H9 (cell line): ENCODE results near the gene TFPI. TPM values are rescaled to one million over a fixed set of nuclear protein-coding genes. Genes with fewer than 3 reads are reported as not detected.

ENCODE experiments used
- DNase-seq: peaks from one replicate; pipeline ENCODE4 v3.0.0-alpha.2; 2017
- H2AFZ ChIP-seq: one replicate; pipeline ENCODE4 v1.6.1; 2013; ENCODE audit warnings: mild to moderate bottlenecking, low read length, control low read depth, moderate library complexity
- H2AK5ac ChIP-seq: 2 replicates; pipeline ENCODE4 v1.6.1; 2013; ENCODE audit warnings: low read length, control low read depth, mixed read lengths; ENCODE audit not compliant: insufficient read length
- H2BK120ac ChIP-seq: one replicate; pipeline ENCODE4 v1.6.1; 2013; ENCODE audit warnings: low read depth, mild to moderate bottlenecking, low read length, control low read depth, inconsistent platforms; ENCODE audit not compliant: poor library complexity, severe bottlenecking
- H2BK12ac ChIP-seq: 2 replicates; pipeline ENCODE4 v1.6.1; 2013; ENCODE audit warnings: low read length, control low read depth, mixed read lengths, low read depth; ENCODE audit not compliant: insufficient read length
- H2BK15ac ChIP-seq: 2 replicates; pipeline ENCODE4 v1.6.1; 2013; ENCODE audit warnings: low read depth, low read length, control low read depth
- H2BK20ac ChIP-seq: one replicate; pipeline ENCODE4 v1.6.1; 2013; ENCODE audit warnings: low read depth, mild to moderate bottlenecking, low read length, control low read depth, inconsistent platforms; ENCODE audit not compliant: poor library complexity, severe bottlenecking
- H2BK5ac ChIP-seq: 2 replicates; pipeline ENCODE4 v1.6.1; 2013; ENCODE audit warnings: low read length, control low read depth, mixed read lengths; ENCODE audit not compliant: insufficient read length
- H3K14ac ChIP-seq: 2 replicates; pipeline ENCODE4 v1.6.1; 2013; ENCODE audit warnings: low read length, control low read depth; ENCODE audit not compliant: insufficient read depth
- H3K18ac ChIP-seq: 2 replicates; pipeline ENCODE4 v1.6.1; 2013; ENCODE audit warnings: low read depth, mild to moderate bottlenecking, mixed read lengths, low read length, control low read depth; ENCODE audit not compliant: insufficient read length
- H3K23ac ChIP-seq: 2 replicates; pipeline ENCODE4 v1.6.1; 2013; ENCODE audit warnings: low read length, control low read depth, mixed read lengths, low read depth; ENCODE audit not compliant: insufficient read length
- H3K23me2 ChIP-seq: 2 replicates; pipeline ENCODE4 v1.6.1; 2013; ENCODE audit warnings: low read depth, mild to moderate bottlenecking, mixed read lengths, low read length, control low read depth; ENCODE audit not compliant: insufficient read length, poor library complexity, severe bottlenecking
- H3K27ac ChIP-seq: 2 replicates; pipeline ENCODE4 v1.5.1; 2013; ENCODE audit warnings: low read length, control low read depth, mixed read lengths, low read depth; ENCODE audit not compliant: insufficient read length
- H3K27me3 ChIP-seq: 2 replicates; pipeline ENCODE4 v1.6.1; 2013; ENCODE audit warnings: low read length, control low read depth, inconsistent platforms; ENCODE audit not compliant: insufficient read depth
- H3K4ac ChIP-seq: 2 replicates; pipeline ENCODE4 v1.6.1; 2013; ENCODE audit warnings: low read depth, mild to moderate bottlenecking, control low read depth, inconsistent platforms, low read length, moderate library complexity
- H3K4me1 ChIP-seq: 2 replicates; pipeline ENCODE4 v1.6.1; 2013; ENCODE audit warnings: low read length, control low read depth, inconsistent platforms; ENCODE audit not compliant: insufficient read depth
- H3K4me2 ChIP-seq: 2 replicates; pipeline ENCODE4 v1.6.1; 2013; ENCODE audit warnings: low read length, control low read depth, mixed read lengths; ENCODE audit not compliant: insufficient read length, insufficient read depth
- H3K56ac ChIP-seq: 2 replicates; pipeline ENCODE4 v1.6.1; 2013; ENCODE audit warnings: low read depth, mild to moderate bottlenecking, mixed read lengths, low read length, control low read depth; ENCODE audit not compliant: insufficient read length
- H3K79me1 ChIP-seq: 2 replicates; pipeline ENCODE4 v1.6.1; 2013; ENCODE audit warnings: low read depth, mild to moderate bottlenecking, moderate library complexity, low read length, control low read depth, inconsistent platforms; ENCODE audit not compliant: insufficient read depth, poor library complexity, severe bottlenecking
- H3K79me2 ChIP-seq: 2 replicates; pipeline ENCODE4 v1.6.1; 2013; ENCODE audit warnings: low read length, control low read depth, inconsistent platforms; ENCODE audit not compliant: insufficient read depth
- H3K9ac ChIP-seq: 2 replicates; pipeline ENCODE4 v1.6.1; 2013; ENCODE audit warnings: low read length, control low read depth, mixed read lengths; ENCODE audit not compliant: insufficient read length; ENCODE audit errors: extremely low read depth
- H3K9me3 ChIP-seq: one replicate; pipeline ENCODE4 v1.6.1; 2013; ENCODE audit warnings: low read depth, low read length, inconsistent platforms; ENCODE audit not compliant: control insufficient read depth
- H3T11ph ChIP-seq: one replicate; pipeline ENCODE4 v1.6.1; 2013; ENCODE audit warnings: mild to moderate bottlenecking, low read length, control low read depth, inconsistent platforms
- H4K20me1 ChIP-seq: one replicate; pipeline ENCODE4 v1.6.1; 2013; ENCODE audit not compliant: control insufficient read depth, insufficient read length, insufficient read depth
- H4K5ac ChIP-seq: 2 replicates; pipeline ENCODE4 v1.6.1; 2013; ENCODE audit warnings: low read depth, mild to moderate bottlenecking, mixed read lengths, low read length, control low read depth; ENCODE audit not compliant: insufficient read length
- H4K8ac ChIP-seq: replicated peaks from 2 replicates; pipeline ENCODE4 v1.6.1; 2013; ENCODE audit warnings: low read length, control low read depth, mixed read lengths, low read depth; ENCODE audit not compliant: insufficient read length
- H4K91ac ChIP-seq: 2 replicates; pipeline ENCODE4 v1.6.1; 2013; ENCODE audit warnings: low read depth, mild to moderate bottlenecking, moderate library complexity, mixed read lengths, low read length, control low read depth; ENCODE audit not compliant: insufficient read length
- H3K27ac Mint-ChIP-seq, 3 experiments: 2 replicates in 2 of 3; 3 replicates in 1 of 3; pipeline ENCODE4 v1.8.0; 2020 to 2021; ENCODE audit warnings: mixed read lengths in 3 of 3, mild to moderate bottlenecking in 1 of 3, moderate library complexity in 1 of 3
- H3K27me3 Mint-ChIP-seq: 2 replicates; pipeline ENCODE4 v1.8.0; 2021; ENCODE audit warnings: low read depth, mild to moderate bottlenecking, moderate library complexity, mixed read lengths
- H3K36me3 Mint-ChIP-seq, 3 experiments: 2 replicates in 2 of 3; 3 replicates in 1 of 3; pipeline ENCODE4 v1.8.0; 2020 to 2021; ENCODE audit warnings: low read depth in 3 of 3, mixed read lengths in 3 of 3; ENCODE audit not compliant: insufficient read depth in 1 of 3
- H3K4me1 Mint-ChIP-seq, 2 experiments: 2 replicates each; pipeline ENCODE4 v1.8.0; 2020; ENCODE audit warnings: mixed read lengths in 2 of 2
- H3K4me3 Mint-ChIP-seq, 2 experiments: 2 replicates in 1 of 2; 3 replicates in 1 of 2; pipeline ENCODE4 v1.8.0; 2020 to 2021; ENCODE audit warnings: mild to moderate bottlenecking in 2 of 2, mixed read lengths in 2 of 2, moderate library complexity in 1 of 2
- H3K9me3 Mint-ChIP-seq, 2 experiments: 2 replicates in 1 of 2; 3 replicates in 1 of 2; pipeline ENCODE4 v1.8.0; 2020; ENCODE audit warnings: mild to moderate bottlenecking in 2 of 2, mixed read lengths in 2 of 2, moderate library complexity in 1 of 2
- WGBS: extraction: QIAGEN DNeasy Blood & Tissue Kit; methylation state at CpG from one replicate; pipeline ENCODE4 v1.1.7; 2013; ENCODE audit warnings: missing lambda C conversion rate, low lambda C conversion rate, mixed read lengths; ENCODE audit not compliant: insufficient read length; ENCODE audit errors: extremely low coverage; 5-methylcytosine and 5-hydroxymethylcytosine counted together
- total RNA-seq: library from RNA; stranded (reverse); gene quantifications from 2 replicates; pipeline ENCODE4 v1.2.1, GENCODE V29; 2021
- TF ChIP-seq, protein P1 (sequence below): fragments of 200-600 bp; sonication (generic); conservative IDR thresholded peaks from 3 replicates; pipeline ENCODE4 v1.8.0; 2021; ENCODE audit warnings: antibody characterized with exemption, mild to moderate bottlenecking

The TFPI gene
- total RNA-seq, 1 experiment from 2014 or later = 5.8 TPM

DNA sequence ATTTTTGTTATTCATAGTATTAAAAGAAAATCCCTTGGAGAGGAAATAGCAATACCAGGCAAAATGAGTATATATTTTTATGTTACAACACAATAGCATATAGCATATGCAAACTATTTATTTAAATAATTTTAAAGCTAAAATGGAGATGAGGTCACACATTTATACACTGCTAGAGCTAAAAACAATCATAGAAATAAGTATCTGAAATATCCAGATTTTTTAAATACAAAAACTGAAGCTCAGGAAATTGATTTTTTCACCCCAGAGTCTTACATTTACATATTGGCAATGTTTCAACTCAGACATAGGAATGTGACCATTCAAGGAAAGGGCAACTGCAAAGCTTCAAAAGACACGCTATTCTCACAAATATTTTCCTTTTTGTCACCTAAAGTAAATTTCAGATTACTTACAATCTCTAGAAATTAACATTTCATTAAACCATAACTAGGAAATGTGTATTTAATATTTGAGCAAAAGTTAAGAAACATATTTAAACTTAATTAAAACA is 8.9 kb downstream of the TFPI start:
- Histone ChIP-seq H3K23ac (no peak overlapping the region), H2AK5ac (no peak overlapping the region), H2AFZ (no peak overlapping the region), H3K27ac (no peak overlapping the region), H3K4ac (no peak overlapping the region), H3K9ac (no peak overlapping the region), H3T11ph (no peak overlapping the region), H3K9me3 (no peaks in the 10 kb centered on the region), H3K56ac (no peak overlapping the region), H3K27me3 (no peaks in the 10 kb centered on the region), H2BK5ac (no peak overlapping the region), H3K18ac (no peak overlapping the region), H4K20me1 (no peaks in the 10 kb centered on the region), H2BK12ac (no peak overlapping the region), H3K4me2 (no peak overlapping the region), H4K91ac (no peak overlapping the region), H4K5ac (no peak overlapping the region), H2BK15ac (no peak overlapping the region), H2BK120ac (no peak overlapping the region), H2BK20ac (no peak overlapping the region), H4K8ac (no peak overlapping the region), H3K4me1 (no peaks in the 10 kb centered on the region), H3K79me1 (no peaks in the 10 kb centered on the region), H3K23me2 (no peaks in the 10 kb centered on the region), H3K79me2 (no peaks in the 10 kb centered on the region), H3K14ac (no peak overlapping the region)
- TF ChIP-seq, protein P1, sequence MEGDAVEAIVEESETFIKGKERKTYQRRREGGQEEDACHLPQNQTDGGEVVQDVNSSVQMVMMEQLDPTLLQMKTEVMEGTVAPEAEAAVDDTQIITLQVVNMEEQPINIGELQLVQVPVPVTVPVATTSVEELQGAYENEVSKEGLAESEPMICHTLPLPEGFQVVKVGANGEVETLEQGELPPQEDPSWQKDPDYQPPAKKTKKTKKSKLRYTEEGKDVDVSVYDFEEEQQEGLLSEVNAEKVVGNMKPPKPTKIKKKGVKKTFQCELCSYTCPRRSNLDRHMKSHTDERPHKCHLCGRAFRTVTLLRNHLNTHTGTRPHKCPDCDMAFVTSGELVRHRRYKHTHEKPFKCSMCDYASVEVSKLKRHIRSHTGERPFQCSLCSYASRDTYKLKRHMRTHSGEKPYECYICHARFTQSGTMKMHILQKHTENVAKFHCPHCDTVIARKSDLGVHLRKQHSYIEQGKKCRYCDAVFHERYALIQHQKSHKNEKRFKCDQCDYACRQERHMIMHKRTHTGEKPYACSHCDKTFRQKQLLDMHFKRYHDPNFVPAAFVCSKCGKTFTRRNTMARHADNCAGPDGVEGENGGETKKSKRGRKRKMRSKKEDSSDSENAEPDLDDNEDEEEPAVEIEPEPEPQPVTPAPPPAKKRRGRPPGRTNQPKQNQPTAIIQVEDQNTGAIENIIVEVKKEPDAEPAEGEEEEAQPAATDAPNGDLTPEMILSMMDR = no peak
- no peak for DNase-seq
- Mint-ChIP-seq H3K36me3 (peaks cover 0 to 4% (median 0%) of the 10 kb centered on the region in 3 experiments; a peak in 1 of 7 replicates), H3K9me3 (no peaks in the 10 kb centered on the region), H3K27me3 (no peaks in the 10 kb centered on the region), H3K27ac (no peak overlapping the region), H3K4me3 (no peak overlapping the region), H3K4me1 (peaks cover 23 to 30% of the 10 kb centered on the region in 2 experiments)
- no CpG with 5 or more reads among the region's 1 CpG for WGBS
